Epithelial cell of prostate (primary cell): ENCODE data around the gene UTP15.

ENCODE experiments used
- DNase-seq: peaks from one replicate; pipeline ENCODE4 v3.0.0-alpha.2; 2011; ENCODE audit warnings: low read depth, low spot score
- H3K27ac ChIP-seq: fragments of 450-650 bp; 2 replicates; pipeline ENCODE4 v1.5.1; 2017; ENCODE audit warnings: mild to moderate bottlenecking

UTP15 gene

GRCh38 chr5:73617510-73618279, 52.2 kb downstream of the UTP15 start:
- H3K27ac ChIP-seq = peak overlapping the region; percentile 19
- no peak for DNase-seq

- DNase-seq = no peak
- no peak overlapping the region for H3K27ac ChIP-seq
These were observed 54.2 kb downstream of the UTP15 start for GRCh38 chr5:73619606-73620333.

DNA sequence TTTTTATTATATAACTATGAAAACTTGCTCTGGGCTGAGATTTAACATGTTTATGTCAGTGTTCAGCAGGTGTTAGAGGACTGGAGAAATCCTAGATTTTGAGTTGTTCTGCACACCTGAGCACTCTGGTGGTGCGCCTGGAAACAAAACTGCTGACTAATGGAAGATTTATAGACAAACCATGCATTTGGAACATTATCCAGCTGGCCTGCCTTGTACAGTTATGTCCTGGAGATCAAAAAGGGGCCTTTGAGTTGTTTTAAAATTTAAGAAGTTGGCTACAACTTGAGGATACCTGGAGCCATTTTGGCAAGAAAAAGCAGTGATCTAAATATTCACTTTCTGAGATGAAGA, 54.8 kb downstream of the UTP15 start:
- no peak overlapping the region for H3K27ac ChIP-seq

DNA sequence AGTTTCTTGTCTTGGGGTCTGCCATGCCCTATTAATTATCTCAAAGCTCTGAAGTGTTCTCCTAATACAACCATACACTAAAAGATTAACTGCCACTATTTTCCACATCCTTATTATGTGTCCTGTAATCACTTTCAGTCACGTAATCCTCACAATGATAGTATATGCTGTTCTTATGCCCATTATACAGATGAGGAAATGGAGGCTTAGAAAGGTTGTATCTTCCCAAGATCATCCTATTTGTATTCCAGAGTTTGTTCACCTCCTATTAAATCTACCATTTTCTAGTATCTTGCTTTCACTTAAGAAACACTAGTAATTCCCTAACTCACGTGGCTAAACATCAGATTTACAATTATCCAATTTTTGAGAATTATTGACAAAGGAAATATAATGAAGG, 57.5 kb downstream of the UTP15 start:
- DNase-seq = no peak
- H3K27ac ChIP-seq = no peak overlapping the region

More for the DNA sequence above, 54.8 kb downstream of the UTP15 start:
- no peak for DNase-seq

DNA sequence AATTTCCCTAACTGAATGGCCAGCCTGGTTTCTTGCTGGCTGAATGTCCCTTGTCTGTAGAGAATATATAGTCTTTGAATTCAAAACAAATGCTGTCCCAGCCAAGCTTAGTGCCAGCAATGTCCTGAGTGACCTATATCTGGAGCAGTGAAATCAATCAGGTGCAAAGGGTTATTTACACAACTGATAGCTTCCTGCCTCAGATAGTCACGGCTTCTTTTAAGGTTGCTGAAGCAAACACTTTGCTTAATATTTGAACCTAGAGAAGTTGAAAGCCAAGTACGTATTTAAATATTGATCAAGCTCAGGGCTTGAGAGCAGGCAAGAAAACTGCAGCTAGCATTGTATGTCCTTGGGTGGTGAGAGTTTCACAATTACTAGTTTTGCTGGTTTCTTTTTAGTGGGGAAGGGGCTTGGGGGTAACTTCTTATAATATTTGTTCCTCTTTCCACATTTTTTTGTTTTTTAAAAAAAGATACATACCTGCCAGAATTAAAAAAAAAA, 58.4 kb downstream of the UTP15 start:
- DNase-seq = no peak
- no peak overlapping the region for H3K27ac ChIP-seq

DNA sequence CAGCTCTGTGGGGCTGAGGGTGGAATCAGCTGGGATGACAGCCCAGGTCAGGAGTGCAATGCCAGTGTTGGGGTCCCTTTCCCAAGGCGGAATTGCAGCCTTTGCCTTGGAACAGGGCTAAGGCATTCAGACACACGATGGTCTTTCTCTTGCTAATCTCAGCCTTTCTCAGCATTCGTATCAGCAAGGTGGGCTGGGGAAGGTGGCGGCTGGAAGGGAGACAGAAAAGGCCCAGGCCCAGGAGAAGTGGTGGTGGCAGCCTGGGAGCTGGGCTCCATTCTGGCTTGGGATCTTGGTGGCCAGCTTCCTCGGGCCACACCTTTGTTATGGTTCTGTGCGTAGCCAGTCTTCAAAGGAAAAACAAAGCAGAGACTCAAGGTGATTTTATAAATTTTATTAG, 59.3 kb downstream of the UTP15 start:
- no peak for DNase-seq
- H3K27ac ChIP-seq = peak overlapping the region; percentile 70

- no peak for DNase-seq
- peak overlapping the region; percentile 70 for H3K27ac ChIP-seq
These were observed 59.9 kb downstream of the UTP15 start for GRCh38 chr5:73625372-73625943.

DNA sequence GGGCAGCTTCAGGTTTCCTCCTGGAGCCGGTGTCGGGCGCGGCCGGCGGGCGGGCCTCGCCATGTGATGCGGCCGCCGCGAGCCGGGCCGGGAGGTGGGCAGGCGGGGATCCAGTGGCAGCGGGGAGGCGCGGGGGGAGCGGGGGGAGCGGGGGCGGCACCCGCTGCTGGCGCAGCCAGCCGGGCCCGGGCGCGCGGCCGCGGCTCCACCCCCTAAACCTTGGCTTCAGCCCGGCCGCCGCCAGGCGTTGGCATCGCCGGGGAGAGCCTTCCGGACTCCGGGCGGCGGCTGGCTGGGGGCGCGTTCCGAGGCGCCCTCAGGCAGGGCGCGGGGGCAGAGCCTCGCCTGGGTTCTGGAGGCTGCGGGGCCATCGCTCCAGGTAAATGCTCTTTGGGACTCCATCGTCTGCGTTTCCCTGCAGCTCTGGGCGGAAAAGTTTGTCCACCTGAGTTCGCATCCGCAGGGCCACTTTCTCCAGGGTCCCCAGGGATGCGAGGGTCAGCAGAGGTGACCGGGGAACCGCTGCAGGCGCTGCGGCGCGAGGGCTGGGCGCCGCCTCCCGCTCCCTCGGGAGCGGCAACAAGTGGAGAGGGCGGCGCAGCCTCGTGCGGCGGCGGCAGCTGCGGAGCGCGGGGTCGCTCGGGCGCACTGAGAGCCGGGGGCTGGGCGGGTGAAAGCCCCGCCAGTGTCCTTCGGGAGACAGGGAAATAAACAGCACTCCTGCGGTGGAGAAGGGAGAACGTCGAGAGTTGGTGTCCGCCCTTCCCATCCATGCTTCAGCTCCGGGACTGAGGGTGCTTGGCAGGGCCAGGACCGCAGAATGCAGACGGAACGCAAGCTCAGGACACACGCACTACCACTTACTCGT, 60.6 kb downstream of the UTP15 start, which contains the start of gene ARHGEF28:
TSS of gene ARHGEF28 (plus strand) at position 253 of the 868 bp plus-strand sequence. CDS start 58,656 bp downstream, outside the sequence.
- DNase-seq = no peak
- peak within 1 kb of the TSS; percentile 70 for H3K27ac ChIP-seq

GRCh38 chr5:73626814-73627313, 61.3 kb downstream of the UTP15 start:
- DNase-seq = no peak
- peak overlapping the region; percentile 70 for H3K27ac ChIP-seq

DNA sequence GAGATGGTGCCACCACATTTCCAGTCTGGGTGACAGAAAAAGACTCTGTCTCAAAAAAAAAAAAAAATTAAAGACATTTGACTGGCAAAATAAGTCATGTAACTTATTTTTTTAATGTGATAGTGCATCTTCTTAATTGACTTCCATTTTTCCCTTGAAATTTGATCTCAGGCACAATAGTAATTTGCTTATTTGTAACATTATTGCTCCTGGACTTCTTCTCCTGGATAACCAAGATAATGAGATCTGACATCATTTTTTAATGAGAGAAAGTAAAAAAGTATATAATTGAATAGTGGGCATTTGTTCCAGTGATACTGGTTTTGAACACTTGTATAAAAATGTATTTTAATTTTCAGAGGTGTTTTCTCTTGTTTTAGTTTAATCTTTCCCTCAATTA, 63.9 kb downstream of the UTP15 start:
- no peak for DNase-seq
- no peak overlapping the region for H3K27ac ChIP-seq

GRCh38 chr5:73630765-73631164, 65.2 kb downstream of the UTP15 start:
- DNase-seq = no peak
- H3K27ac ChIP-seq = no peak overlapping the region

DNA sequence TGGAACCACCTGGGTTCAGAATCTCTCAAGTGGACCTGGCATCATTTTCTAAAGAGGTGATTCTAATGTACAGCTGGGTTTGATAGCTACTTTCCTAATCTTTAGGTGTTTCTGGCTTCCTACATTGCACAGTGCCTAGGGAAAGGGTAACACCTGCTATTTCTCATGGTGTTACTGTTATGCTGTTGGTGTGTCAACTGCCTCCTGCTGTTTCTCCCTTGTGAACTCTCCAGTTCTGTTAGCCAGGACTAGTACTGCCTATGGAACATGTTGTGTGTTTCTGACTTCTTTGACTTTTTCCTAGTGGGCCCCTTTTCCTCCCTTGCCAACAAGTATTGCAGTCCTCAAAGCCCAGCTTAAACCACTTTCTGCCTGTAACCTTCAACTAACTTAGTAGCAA, 66.0 kb downstream of the UTP15 start:
- no peak for DNase-seq
- H3K27ac ChIP-seq = no peak overlapping the region
